NCI-H187 (cell line): ENCODE data around the gene RALA.
A peak's percentile ranks its signal among the peaks of the same experiment; 100 is the strongest.
"Not testable (repeated sequence)": the region's sequence is repeated elsewhere in the genome, so short reads cannot be mapped to it uniquely, and the experiment has no call there.

Experiments used
- DNase-seq, 2 experiments: peaks; one replicate each; lab custom pipeline; 2025; lab: John Stamatoyannopoulos, UW

RALA gene

GRCh38 chr7:39727231-39728012, 104.0 kb downstream of the RALA start:
- no peak for DNase-seq

- peak; percentile 69 to 70 for DNase-seq
Measured at GRCh38 chr7:39732837-39733804, 109.7 kb downstream of the RALA start.

- no peak for DNase-seq
Measured at GRCh38 chr7:39733881-39734632, 110.7 kb downstream of the RALA start.

GRCh38 chr7:39734633-39735004, 111.2 kb downstream of the RALA start:
- no peak for DNase-seq

- no peak for DNase-seq
Measured at GRCh38 chr7:39735903-39736302, 112.5 kb downstream of the RALA start.

- no peak for DNase-seq
Measured at GRCh38 chr7:39741942-39742623, 118.7 kb downstream of the RALA start.

GRCh38 chr7:39744620-39745019, 121.2 kb downstream of the RALA start:
- DNase-seq = no peak

GRCh38 chr7:39745320-39745719, 121.9 kb downstream of the RALA start:
- no peak for DNase-seq

- DNase-seq = peak; percentile 16 to 61
Measured at GRCh38 chr7:39746103-39746819, 122.9 kb downstream of the RALA start.

GRCh38 chr7:39749177-39749576, 125.8 kb downstream of the RALA start:
- no peak for DNase-seq

GRCh38 chr7:39749717-39750116, 126.3 kb downstream of the RALA start:
- DNase-seq = no peak

GRCh38 chr7:39750253-39751077, 127.1 kb downstream of the RALA start:
- DNase-seq = no peak

- DNase-seq = not testable (repeated sequence)
Measured at GRCh38 chr7:39753237-39753636, 129.9 kb downstream of the RALA start.

GRCh38 chr7:39753823-39754325, 130.5 kb downstream of the RALA start:
- DNase-seq = no peak

- no peak for DNase-seq
Measured at GRCh38 chr7:39754326-39755120, 131.2 kb downstream of the RALA start.

GRCh38 chr7:39757604-39758003, 134.2 kb downstream of the RALA start:
- no peak for DNase-seq
